CD14-positive monocyte (primary cell): Measurements from ENCODE around the gene NEGR1. TPM values are rescaled to one million over a fixed set of nuclear protein-coding genes. Genes with fewer than 3 reads are reported as not detected.

Source experiments
- DNase-seq, 3 donors: peaks; one replicate each; pipeline ENCODE4 v3.0.0-alpha.2; 2011 to 2022
- H2AFZ ChIP-seq: 2 replicates; pipeline ENCODE4 v1.6.0; 2012; ENCODE audit warnings: mild to moderate bottlenecking, low read depth, low read length, inconsistent platforms; ENCODE audit not compliant: insufficient read depth, poor library complexity, severe bottlenecking
- H3K27ac ChIP-seq, 2 donors: 1 replicate in 1 of 2; 2 replicates in 1 of 2; pipeline ENCODE4 v1.5.1; 2012 to 2013; ENCODE audit warnings: low read length in 2 of 2, control low read depth in 1 of 2, inconsistent platforms in 1 of 2, low read depth in 1 of 2, mild to moderate bottlenecking in 1 of 2
- H3K27me3 ChIP-seq, 2 donors: one replicate each; pipeline versions ENCODE4 v1.6.0 to v1.6.1; 2011 to 2013; ENCODE audit warnings: low read length in 2 of 2; ENCODE audit not compliant: control insufficient read depth in 2 of 2, insufficient read depth in 2 of 2
- H3K36me3 ChIP-seq, 2 donors: replicated peaks in 1 of 2; 1 replicate in 1 of 2; 2 replicates in 1 of 2; pipeline versions ENCODE4 v1.5.1 to v1.6.1; 2012 to 2013; ENCODE audit warnings: low read length in 2 of 2, control low read depth in 1 of 2, inconsistent platforms in 1 of 2, mild to moderate bottlenecking in 1 of 2; ENCODE audit not compliant: insufficient read depth in 2 of 2, control insufficient read depth in 1 of 2
- H3K4me1 ChIP-seq, 2 donors: 1 replicate in 1 of 2; 2 replicates in 1 of 2; pipeline versions ENCODE4 v1.5.1 to v1.6.1; 2012 to 2013; ENCODE audit warnings: low read length in 2 of 2, control low read depth in 1 of 2, inconsistent platforms in 1 of 2, mild to moderate bottlenecking in 1 of 2, moderate library complexity in 1 of 2; ENCODE audit not compliant: insufficient read depth in 2 of 2, control insufficient read depth in 1 of 2
- H3K4me2 ChIP-seq: replicated peaks from 2 replicates; pipeline ENCODE3; 2012; ENCODE audit warnings: low read length, moderate library complexity, mild to moderate bottlenecking; ENCODE audit not compliant: poor library complexity, severe bottlenecking; ENCODE audit errors: extremely low read depth
- H3K4me3 ChIP-seq, 3 experiments: fragments of 200-600 bp in 1 of 3; sonication (generic) in 1 of 3; replicated peaks in 1 of 3; 1 replicate in 2 of 3; 2 replicates in 1 of 3; pipeline ENCODE4 v1.5.1; 2011 to 2013; ENCODE audit warnings: low read length in 3 of 3, mild to moderate bottlenecking in 3 of 3, control low read depth in 2 of 3, low read depth in 2 of 3, inconsistent platforms in 1 of 3, moderate library complexity in 1 of 3
- H3K79me2 ChIP-seq: 2 replicates; pipeline ENCODE4 v1.6.0; 2012; ENCODE audit warnings: mild to moderate bottlenecking, control low read depth, inconsistent platforms, low read length, moderate library complexity; ENCODE audit not compliant: insufficient read depth
- H3K9ac ChIP-seq: 2 replicates; pipeline ENCODE4 v1.6.0; 2017; ENCODE audit warnings: low read length, mild to moderate bottlenecking; ENCODE audit not compliant: insufficient read depth, poor library complexity, severe bottlenecking
- H3K9me3 ChIP-seq, 2 donors: replicated peaks in 1 of 2; 1 replicate in 1 of 2; 2 replicates in 1 of 2; pipeline versions ENCODE4 v1.5.1 to v1.6.1; 2012 to 2013; ENCODE audit warnings: low read length in 2 of 2, control low read depth in 1 of 2; ENCODE audit not compliant: control insufficient read depth in 1 of 2, insufficient read depth in 1 of 2
- H4K20me1 ChIP-seq: 2 replicates; pipeline ENCODE4 v1.6.0; 2012; ENCODE audit warnings: mild to moderate bottlenecking, low read length, control low read depth, moderate library complexity; ENCODE audit not compliant: insufficient read depth
- H3K27ac Mint-ChIP-seq, 7 donors: one replicate each; pipeline ENCODE4 v1.8.0; 2020; ENCODE audit warnings: mild to moderate bottlenecking in 7 of 7, mixed read lengths in 7 of 7, moderate library complexity in 6 of 7, inconsistent platforms in 2 of 7
- H3K27me3 Mint-ChIP-seq, 3 donors: one replicate each; pipeline ENCODE4 v1.8.0; 2021 to 2022; ENCODE audit warnings: low read depth in 3 of 3, mild to moderate bottlenecking in 3 of 3, mixed read lengths in 3 of 3, moderate library complexity in 3 of 3, inconsistent platforms in 1 of 3
- H3K36me3 Mint-ChIP-seq, 2 donors: one replicate each; pipeline ENCODE4 v1.8.0; 2020; ENCODE audit warnings: mixed read lengths in 2 of 2, inconsistent platforms in 1 of 2, mild to moderate bottlenecking in 1 of 2
- H3K4me1 Mint-ChIP-seq: one replicate; pipeline ENCODE4 v1.8.0; 2020; ENCODE audit warnings: mild to moderate bottlenecking, mixed read lengths
- H3K4me3 Mint-ChIP-seq, 2 donors: one replicate each; pipeline ENCODE4 v1.8.0; 2020; ENCODE audit warnings: mild to moderate bottlenecking in 2 of 2, mixed read lengths in 2 of 2, moderate library complexity in 1 of 2
- H3K9me3 Mint-ChIP-seq, 7 donors: one replicate each; pipeline ENCODE4 v1.8.0; 2020 to 2022; ENCODE audit warnings: mixed read lengths in 7 of 7, mild to moderate bottlenecking in 6 of 7, moderate library complexity in 6 of 7, inconsistent platforms in 2 of 7
- CTCF ChIP-seq: fragments of 200-600 bp; IDR thresholded peaks from one replicate; pipeline ENCODE4 v1.8.0; 2022; ENCODE audit warnings: antibody characterized with exemption, mild to moderate bottlenecking
- WGBS: methylation state at CpG from one replicate; pipeline ENCODE4 v1.1.5; 2013; ENCODE audit warnings: missing lambda C conversion rate; ENCODE audit not compliant: insufficient coverage; 5-methylcytosine and 5-hydroxymethylcytosine counted together
- intact Hi-C, 2 donors: fragments of 100-400 bp; cut with micrococcal nuclease; formaldehyde crosslinking; loops; one replicate each; pipeline versions ENCODE4 v1.15.0 to v1.15.1; 2023
- polyA plus RNA-seq, 3 donors: library from polyadenylated mRNA; depleted of rRNA in 1 of 3; unstranded in 2 of 3; stranded (reverse) in 1 of 3; fragments of 300-500 nt in 2 of 3; fragments of >200 nt in 1 of 3; fragmentation: Illumina TruSeq in 2 of 3; gene quantifications; 1 replicate in 2 of 3; 2 replicates in 1 of 3; pipeline ENCODE4 v1.2.3, GENCODE V29; 2012 to 2021

NEGR1 gene
- polyA plus RNA-seq, 3 donors, result 0.03 to 0.15 (median 0.13) TPM

DNA sequence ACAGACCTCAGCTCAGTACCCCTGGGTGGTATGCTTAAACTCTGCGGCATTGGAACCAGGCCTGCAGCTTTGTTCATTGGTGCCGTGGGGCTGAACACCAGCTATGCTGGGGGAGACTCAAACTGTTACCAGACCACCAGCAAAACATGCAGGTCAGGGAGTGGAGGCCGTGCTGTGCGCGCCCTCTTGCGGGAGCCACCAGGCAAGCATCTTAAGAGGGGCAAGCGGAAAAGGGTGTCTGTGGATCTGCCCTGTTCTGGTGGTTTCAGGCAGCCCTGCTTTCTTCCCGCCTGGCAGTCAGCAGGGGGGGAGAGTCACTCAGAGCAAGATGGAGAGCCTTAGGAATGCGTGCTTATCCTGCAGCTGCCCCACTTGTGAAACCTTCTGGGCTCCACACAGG lies 924.6 kb downstream of the NEGR1 start:
- Histone ChIP-seq H2AFZ (no peak overlapping the region), H3K4me1 (no peaks in the 10 kb centered on the region), H3K27me3 (no peaks in the 10 kb centered on the region), H3K4me3 (no peak overlapping the region), H3K27ac (no peak overlapping the region), H3K9me3 (peaks cover 12 to 17% of the 10 kb centered on the region in 2 donors), H3K36me3 (no peaks in the 10 kb centered on the region), H3K4me2 (no peak overlapping the region), H3K9ac (no peak overlapping the region), H4K20me1 (no peaks in the 10 kb centered on the region), H3K79me2 (no peaks in the 10 kb centered on the region)
- intact Hi-C loops, result no loop called here
- Mint-ChIP-seq H3K4me1 (no peaks in the 10 kb centered on the region), H3K4me3 (no peak overlapping the region), H3K27me3 (peaks cover 0 to 2% (median 1%) of the 10 kb centered on the region in 3 donors), H3K27ac (no peak overlapping the region), H3K9me3 (peaks cover 7 to 21% (median 11%) of the 10 kb centered on the region in 7 donors), H3K36me3 (no peaks in the 10 kb centered on the region)
- DNase-seq, result no peak
- no peak for TF ChIP-seq CTCF
- WGBS, result 88% methylated on average over 8 of the region's 9 CpGs

GRCh38 chr1:71351438-71351837 lies 930.9 kb downstream of the NEGR1 start:
- Histone ChIP-seq H3K79me2 (no peaks in the 10 kb centered on the region), H3K9ac (no peak overlapping the region), H3K4me1 (no peaks in the 10 kb centered on the region), H3K9me3 (no peaks in the 10 kb centered on the region), H3K27ac (no peak overlapping the region), H2AFZ (no peak overlapping the region), H4K20me1 (no peaks in the 10 kb centered on the region), H3K4me2 (no peak overlapping the region), H3K4me3 (no peak overlapping the region), H3K36me3 (no peaks in the 10 kb centered on the region), H3K27me3 (no peaks in the 10 kb centered on the region)
- Mint-ChIP-seq H3K4me3 (no peak overlapping the region), H3K36me3 (no peaks in the 10 kb centered on the region), H3K27ac (no peak overlapping the region), H3K27me3 (peaks cover 0 to 2% (median 1%) of the 10 kb centered on the region in 3 donors), H3K4me1 (no peaks in the 10 kb centered on the region), H3K9me3 (peaks cover 2 to 9% (median 7%) of the 10 kb centered on the region in 7 donors)
- no CpG with 5 or more reads among the region's 1 CpG for WGBS
- intact Hi-C loops, result no loop called here
- TF ChIP-seq CTCF, result no peak
- DNase-seq, result no peak
